Measurements from ENCODE around the gene PRIM2.
"Not testable (repeated sequence)": the region's sequence is repeated elsewhere in the genome, so short reads cannot be mapped to it uniquely, and the experiment has no call there.

The PRIM2 gene

DNA sequence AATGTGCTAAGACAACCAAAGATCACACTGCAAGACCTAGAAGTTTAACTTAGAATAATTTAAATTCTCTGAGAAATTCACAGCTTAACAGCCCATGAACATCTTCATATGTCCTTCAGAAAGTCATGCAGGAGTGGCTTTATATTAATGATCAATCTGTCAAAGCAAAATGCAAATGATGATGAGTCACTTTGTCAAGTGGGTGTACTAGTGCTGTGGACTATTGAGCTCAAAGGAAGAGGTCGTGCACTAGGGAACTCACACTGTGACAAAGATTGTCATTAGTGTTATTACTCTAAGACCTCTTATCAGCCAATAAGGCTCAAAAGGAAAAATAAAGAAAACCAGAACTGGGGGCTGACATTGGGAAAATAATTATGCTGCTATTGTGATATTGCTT is 343.5 kb downstream of the PRIM2 start:
- H3K36me3 Mint-ChIP-seq (ENCODE audit: insufficient read depth); H3K4me1 Mint-ChIP-seq; ATAC-seq (replicated peaks; ENCODE audit: extremely low read depth, poor library complexity, severe bottlenecking); DNase-seq (ENCODE audit: low spot score in 2 of 2); H3K4me3 Mint-ChIP-seq; H3K27ac Mint-ChIP-seq (ENCODE audit: low read depth); H3K9me3 Mint-ChIP-seq; H3K27me3 Mint-ChIP-seq: not testable (repeated sequence)

- not testable (repeated sequence) for H3K4me1 Mint-ChIP-seq; H3K36me3 Mint-ChIP-seq (ENCODE audit: insufficient read depth); H3K9me3 Mint-ChIP-seq; H3K27ac Mint-ChIP-seq (ENCODE audit: low read depth); H3K27me3 Mint-ChIP-seq; DNase-seq (ENCODE audit: low spot score in 2 of 2); ATAC-seq (replicated peaks; ENCODE audit: extremely low read depth, poor library complexity, severe bottlenecking); H3K4me3 Mint-ChIP-seq
These were observed 350.7 kb downstream of the PRIM2 start for GRCh38 chr6:57668108-57668507.

DNA sequence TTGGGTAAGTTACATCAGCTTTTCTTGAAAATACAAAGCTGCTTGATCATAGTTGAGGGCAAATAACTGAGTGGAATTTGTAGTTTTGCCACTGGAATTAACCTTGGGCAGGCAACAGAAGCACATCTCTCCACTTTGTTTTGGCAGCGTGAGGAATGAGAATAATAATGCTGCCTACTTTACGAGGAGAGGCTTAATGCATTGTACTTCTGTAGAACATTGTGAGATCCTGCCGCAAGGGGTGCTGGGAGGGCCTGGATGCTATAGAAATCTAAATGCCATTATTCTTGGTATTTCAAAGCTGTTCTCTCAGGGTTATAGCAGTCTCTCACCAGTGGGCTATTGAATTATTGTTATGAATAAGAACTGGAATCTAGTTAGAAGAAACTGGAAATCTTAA is 353.8 kb downstream of the PRIM2 start:
- not testable (repeated sequence) for H3K36me3 Mint-ChIP-seq (ENCODE audit: insufficient read depth); H3K9me3 Mint-ChIP-seq; H3K4me1 Mint-ChIP-seq; DNase-seq (ENCODE audit: low spot score in 2 of 2); ATAC-seq (replicated peaks; ENCODE audit: extremely low read depth, poor library complexity, severe bottlenecking); H3K4me3 Mint-ChIP-seq; H3K27ac Mint-ChIP-seq (ENCODE audit: low read depth)
- H3K27me3 Mint-ChIP-seq = peaks cover 23% of the 10 kb centered on the region

DNA sequence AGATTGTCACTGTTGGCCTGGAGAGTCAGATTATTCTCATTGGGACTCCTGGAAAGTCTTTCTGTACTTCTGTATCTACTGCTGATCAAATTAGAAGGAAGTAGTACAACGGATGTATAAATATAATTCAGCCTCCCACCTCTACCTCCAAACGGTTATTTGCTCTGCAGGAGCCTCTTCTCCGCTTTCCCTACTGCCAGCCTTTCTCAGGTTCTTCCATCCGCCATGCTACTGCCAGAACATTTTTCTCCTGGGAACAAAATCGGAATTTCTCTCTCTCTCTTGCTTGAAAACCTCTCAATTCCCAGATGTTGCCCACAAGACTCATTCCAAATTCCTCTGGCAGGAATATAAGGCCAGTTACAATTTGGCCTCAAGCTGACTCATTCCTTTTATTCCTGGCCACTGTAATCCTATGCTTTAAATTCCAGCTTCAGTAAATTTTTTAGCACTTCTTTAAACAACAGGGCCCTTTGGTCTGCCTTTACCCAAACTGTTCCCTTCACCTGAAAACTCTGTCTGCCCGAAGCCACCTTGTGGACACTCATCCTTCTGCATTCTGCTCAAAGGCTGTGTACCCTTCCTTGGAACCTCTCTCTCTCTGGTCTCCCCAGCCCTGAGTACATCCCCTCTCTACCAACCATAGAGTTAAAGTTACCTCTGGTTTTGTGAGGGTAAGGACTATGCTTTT is 354.7 kb downstream of the PRIM2 start:
- not testable (repeated sequence) for H3K9me3 Mint-ChIP-seq; H3K27ac Mint-ChIP-seq (ENCODE audit: low read depth); ATAC-seq (replicated peaks; ENCODE audit: extremely low read depth, poor library complexity, severe bottlenecking); H3K4me1 Mint-ChIP-seq; DNase-seq (ENCODE audit: low spot score in 2 of 2); H3K36me3 Mint-ChIP-seq (ENCODE audit: insufficient read depth); H3K4me3 Mint-ChIP-seq
- peaks cover 30% of the 10 kb centered on the region for H3K27me3 Mint-ChIP-seq

- not testable (repeated sequence) for H3K4me3 Mint-ChIP-seq; DNase-seq (ENCODE audit: low spot score in 2 of 2); H3K27ac Mint-ChIP-seq (ENCODE audit: low read depth); H3K9me3 Mint-ChIP-seq; H3K36me3 Mint-ChIP-seq (ENCODE audit: insufficient read depth); H3K4me1 Mint-ChIP-seq; ATAC-seq (replicated peaks; ENCODE audit: extremely low read depth, poor library complexity, severe bottlenecking)
- peaks cover 42% of the 10 kb centered on the region for H3K27me3 Mint-ChIP-seq
These were observed 355.9 kb downstream of the PRIM2 start for GRCh38 chr6:57673281-57673680.

DNA sequence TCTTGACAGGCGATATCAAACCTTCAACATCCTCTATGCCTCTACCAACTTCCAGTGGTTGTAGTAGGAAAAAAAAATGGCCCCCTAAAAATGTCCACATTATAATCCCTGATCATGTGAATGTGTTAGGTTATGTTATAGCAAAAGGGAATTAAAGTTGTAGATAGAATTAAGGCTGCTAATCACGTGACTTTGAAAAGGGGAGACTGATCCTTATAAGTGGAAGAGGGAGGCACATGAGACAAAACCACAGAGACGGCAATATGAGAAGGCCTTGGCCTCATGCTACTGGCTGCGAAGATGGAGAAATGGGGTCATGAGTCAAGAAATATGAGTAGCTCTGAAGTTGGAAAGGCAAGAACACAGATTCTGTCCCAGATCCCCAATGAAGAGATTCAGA is 358.0 kb downstream of the PRIM2 start:
- not testable (repeated sequence) for H3K4me3 Mint-ChIP-seq; ATAC-seq (replicated peaks; ENCODE audit: extremely low read depth, poor library complexity, severe bottlenecking); H3K9me3 Mint-ChIP-seq; H3K4me1 Mint-ChIP-seq; H3K36me3 Mint-ChIP-seq (ENCODE audit: insufficient read depth); DNase-seq (ENCODE audit: low spot score in 2 of 2); H3K27ac Mint-ChIP-seq (ENCODE audit: low read depth)
- peaks cover 44% of the 10 kb centered on the region for H3K27me3 Mint-ChIP-seq

DNA sequence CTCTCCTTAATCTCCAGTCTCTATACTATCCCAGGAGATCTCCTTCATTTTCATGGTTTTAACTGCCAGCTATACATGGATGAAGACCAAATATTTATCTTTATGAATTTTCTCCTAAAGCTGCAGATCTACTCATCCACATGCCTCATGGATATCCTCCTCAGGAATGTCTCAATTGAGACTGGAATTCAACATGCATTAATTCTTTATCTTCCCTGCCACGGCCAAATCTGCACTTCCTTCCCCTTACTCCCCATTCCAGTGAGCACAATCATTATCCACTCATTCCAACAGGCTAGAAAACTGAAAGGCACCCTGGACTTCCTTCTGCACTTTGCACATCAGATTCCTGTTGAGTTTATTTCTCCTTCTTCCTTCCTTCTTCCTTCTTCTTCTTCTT is 379.0 kb downstream of the PRIM2 start:
- not testable (repeated sequence) for H3K4me1 Mint-ChIP-seq; ATAC-seq (replicated peaks; ENCODE audit: extremely low read depth, poor library complexity, severe bottlenecking)

More for the DNA sequence above, 379.0 kb downstream of the PRIM2 start:
- not testable (repeated sequence) for H3K27ac Mint-ChIP-seq (ENCODE audit: low read depth); DNase-seq (ENCODE audit: low spot score in 2 of 2); H3K36me3 Mint-ChIP-seq (ENCODE audit: insufficient read depth); H3K9me3 Mint-ChIP-seq; H3K4me3 Mint-ChIP-seq
- peaks cover 36% of the 10 kb centered on the region for H3K27me3 Mint-ChIP-seq

Data from central memory CD8-positive, alpha-beta T cell (primary cell).